ENCODE data around the gene SMIM41.

SMIM41 gene

DNA sequence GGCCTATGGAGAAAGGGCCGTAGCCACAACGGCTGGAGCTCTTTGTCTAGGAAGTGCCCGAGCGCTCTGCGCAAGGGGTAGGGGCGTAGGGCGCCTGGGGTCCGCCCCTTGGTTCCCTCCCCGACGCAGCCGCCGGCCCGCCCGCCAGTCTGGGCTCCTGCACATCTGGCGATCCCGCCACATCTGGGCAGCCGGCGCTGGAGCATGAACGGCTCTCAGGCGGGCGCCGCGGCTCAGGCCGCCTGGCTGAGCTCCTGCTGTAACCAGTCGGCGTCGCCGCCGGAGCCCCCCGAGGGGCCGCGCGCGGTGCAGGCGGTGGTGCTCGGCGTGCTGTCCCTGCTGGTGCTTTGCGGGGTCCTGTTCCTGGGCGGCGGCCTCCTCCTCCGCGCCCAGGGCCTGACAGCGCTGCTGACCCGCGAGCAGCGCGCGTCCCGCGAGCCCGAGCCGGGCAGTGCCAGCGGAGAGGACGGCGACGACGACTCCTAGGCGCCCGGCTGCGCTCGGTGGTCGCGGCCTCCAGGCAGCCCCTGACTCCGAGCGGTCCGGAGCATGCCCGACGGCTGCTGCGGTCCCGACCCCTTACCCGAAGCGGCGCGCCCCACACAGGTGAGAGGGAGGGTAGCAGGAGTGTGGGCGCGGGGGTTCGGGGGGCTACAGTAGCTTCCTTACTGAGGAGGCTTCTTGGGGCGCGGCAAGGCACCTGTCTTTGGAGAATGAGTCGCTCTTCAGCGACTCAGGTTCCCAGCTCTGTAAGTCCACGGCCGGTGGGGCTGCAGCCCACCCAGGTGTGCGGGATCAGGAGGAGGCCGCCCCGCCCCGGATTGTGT is at the start of gene SMIM41:
SMIM41 (plus strand) TSS at position 129 of the 827 bp plus-strand sequence; CDS start at position 205, 76 bp downstream.
- Mint-ChIP-seq H3K36me3 (ENCODE audit: low read depth) (peaks cover 46% of the 10 kb centered on the region), H3K4me3 (no peak within 1 kb of the TSS), H3K27me3 (peaks cover 9% of the 10 kb centered on the region), H3K4me1 (ENCODE audit: low read depth) (peaks cover 26% of the 10 kb centered on the region), H3K27ac (no peak within 1 kb of the TSS), H3K9me3 (no peaks in the 10 kb centered on the region)
- intact Hi-C loops (cut with micrococcal nuclease) = loop anchor here (5.0 kb wide), 1 partner anchor 43 kb away; no protein-coding TSS in a partner anchor

- Mint-ChIP-seq H3K4me1 (ENCODE audit: low read depth) (peaks cover 32% of the 10 kb centered on the region), H3K27ac (peak overlapping the region; percentile 81), H3K36me3 (ENCODE audit: low read depth) (no peaks in the 10 kb centered on the region), H3K9me3 (no peaks in the 10 kb centered on the region), H3K27me3 (peaks cover 31% of the 10 kb centered on the region), H3K4me3 (no peak overlapping the region)
- intact Hi-C loops (cut with micrococcal nuclease) = loop anchor here (2.0 kb wide), 1 partner anchor 36 kb away; the partner anchor contains the start of gene ATG101
Measured at GRCh38 chr12:52032446-52032803, 47.1 kb upstream of the SMIM41 start.

- H3K4me3 Mint-ChIP-seq = peak overlapping the region; percentile 60
- H3K27me3 Mint-ChIP-seq = peaks cover 35% of the 10 kb centered on the region
- no peaks in the 10 kb centered on the region for H3K9me3 Mint-ChIP-seq
- intact Hi-C loops (cut with micrococcal nuclease) = loop anchor here (1.0 to 2.0 kb wide), 2 partner anchors 18 to 36 kb away; partner anchors contain the start of genes ATG101 and NR4A1
- peaks cover 37% of the 10 kb centered on the region for H3K4me1 Mint-ChIP-seq (ENCODE audit: low read depth)
- no peaks in the 10 kb centered on the region for H3K36me3 Mint-ChIP-seq (ENCODE audit: low read depth)
- H3K27ac Mint-ChIP-seq = peak overlapping the region; percentile 81
Measured at GRCh38 chr12:52032804-52033445, 46.6 kb upstream of the SMIM41 start.

DNA sequence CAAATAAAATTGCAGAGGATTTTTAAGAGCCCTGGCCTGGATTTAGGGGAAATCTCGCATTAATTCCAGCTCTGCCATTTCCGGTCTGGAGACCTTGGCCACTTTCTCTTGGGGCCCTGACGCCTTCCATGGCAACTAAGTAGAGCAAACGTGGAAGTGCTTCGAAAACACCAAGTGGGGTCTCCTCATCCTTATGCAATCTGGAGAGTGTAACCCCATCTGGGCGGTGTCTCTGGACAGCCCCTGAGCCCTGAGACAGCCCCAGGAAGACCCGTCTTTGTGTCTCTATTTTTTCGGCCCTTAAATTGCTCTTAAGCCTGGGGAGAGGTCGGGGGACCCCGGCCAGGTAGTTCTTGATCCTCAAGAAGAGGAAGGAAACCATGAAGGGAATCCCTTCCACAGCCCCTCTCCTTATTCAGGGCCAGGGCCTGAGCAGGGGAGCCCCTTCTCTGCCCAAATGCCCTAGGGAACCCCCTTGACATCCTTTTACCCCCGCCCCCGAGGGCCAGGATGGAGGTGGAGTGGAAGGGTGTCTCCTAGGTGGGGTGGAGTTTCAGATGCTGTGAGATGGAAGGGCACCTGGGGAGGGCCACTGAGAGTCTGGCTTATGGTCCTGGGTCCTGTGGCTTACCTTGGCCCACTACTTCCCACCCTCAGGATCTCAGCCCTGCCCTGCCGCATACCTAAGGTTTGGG is 45.9 kb upstream of the SMIM41 start:
- Mint-ChIP-seq H3K36me3 (ENCODE audit: low read depth) (no peaks in the 10 kb centered on the region), H3K27me3 (peaks cover 39% of the 10 kb centered on the region), H3K9me3 (no peaks in the 10 kb centered on the region), H3K4me1 (ENCODE audit: low read depth) (peaks cover 42% of the 10 kb centered on the region), H3K4me3 (peak overlapping the region; percentile 60), H3K27ac (peak overlapping the region; percentile 81)
- intact Hi-C loops (cut with micrococcal nuclease) = loop anchor here (1.0 to 2.0 kb wide), 2 partner anchors 18 to 35 kb away; partner anchors contain the start of genes ATG101 and NR4A1

DNA sequence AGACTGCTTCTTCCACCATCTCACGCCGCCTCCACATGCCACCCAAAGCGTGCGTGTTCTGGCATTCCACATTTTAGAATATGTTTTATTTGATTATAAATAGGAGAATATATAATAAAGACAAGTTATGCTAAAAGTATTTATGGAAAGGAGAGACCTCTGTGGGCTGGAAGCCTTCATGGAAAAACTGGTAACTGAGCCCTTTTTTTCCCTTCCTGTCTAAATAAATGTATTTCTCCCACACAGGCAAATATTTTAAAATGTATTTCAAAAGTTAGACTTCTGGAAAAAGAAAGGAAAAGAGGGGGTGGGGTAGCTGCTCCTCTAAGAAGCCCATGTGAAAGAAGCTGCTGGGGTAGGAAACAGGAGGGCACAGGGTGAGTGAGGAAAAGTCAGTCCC is 44.3 kb upstream of the SMIM41 start:
- peaks cover 43% of the 10 kb centered on the region for H3K27me3 Mint-ChIP-seq
- no peaks in the 10 kb centered on the region for H3K9me3 Mint-ChIP-seq
- H3K4me1 Mint-ChIP-seq (ENCODE audit: low read depth) = peaks cover 49% of the 10 kb centered on the region
- H3K4me3 Mint-ChIP-seq = no peak overlapping the region
- intact Hi-C loops (cut with micrococcal nuclease) = no loop called here
- no peaks in the 10 kb centered on the region for H3K36me3 Mint-ChIP-seq (ENCODE audit: low read depth)
- H3K27ac Mint-ChIP-seq = no peak overlapping the region

GRCh38 chr12:52035926-52036325 is 43.6 kb upstream of the SMIM41 start:
- H3K36me3 Mint-ChIP-seq (ENCODE audit: low read depth) = no peaks in the 10 kb centered on the region
- peaks cover 49% of the 10 kb centered on the region for H3K4me1 Mint-ChIP-seq (ENCODE audit: low read depth)
- intact Hi-C loops (cut with micrococcal nuclease) = no loop called here
- no peak overlapping the region for H3K27ac Mint-ChIP-seq
- H3K27me3 Mint-ChIP-seq = peaks cover 49% of the 10 kb centered on the region
- H3K4me3 Mint-ChIP-seq = no peak overlapping the region
- no peaks in the 10 kb centered on the region for H3K9me3 Mint-ChIP-seq

- H3K27ac Mint-ChIP-seq = no peak overlapping the region
- no peaks in the 10 kb centered on the region for H3K9me3 Mint-ChIP-seq
- H3K27me3 Mint-ChIP-seq = peaks cover 49% of the 10 kb centered on the region
- intact Hi-C loops (cut with micrococcal nuclease) = no loop called here
- H3K36me3 Mint-ChIP-seq (ENCODE audit: low read depth) = no peaks in the 10 kb centered on the region
- peaks cover 51% of the 10 kb centered on the region for H3K4me1 Mint-ChIP-seq (ENCODE audit: low read depth)
- peak overlapping the region; percentile 48 for H3K4me3 Mint-ChIP-seq
Measured at GRCh38 chr12:52036587-52037171, 42.8 kb upstream of the SMIM41 start.

DNA sequence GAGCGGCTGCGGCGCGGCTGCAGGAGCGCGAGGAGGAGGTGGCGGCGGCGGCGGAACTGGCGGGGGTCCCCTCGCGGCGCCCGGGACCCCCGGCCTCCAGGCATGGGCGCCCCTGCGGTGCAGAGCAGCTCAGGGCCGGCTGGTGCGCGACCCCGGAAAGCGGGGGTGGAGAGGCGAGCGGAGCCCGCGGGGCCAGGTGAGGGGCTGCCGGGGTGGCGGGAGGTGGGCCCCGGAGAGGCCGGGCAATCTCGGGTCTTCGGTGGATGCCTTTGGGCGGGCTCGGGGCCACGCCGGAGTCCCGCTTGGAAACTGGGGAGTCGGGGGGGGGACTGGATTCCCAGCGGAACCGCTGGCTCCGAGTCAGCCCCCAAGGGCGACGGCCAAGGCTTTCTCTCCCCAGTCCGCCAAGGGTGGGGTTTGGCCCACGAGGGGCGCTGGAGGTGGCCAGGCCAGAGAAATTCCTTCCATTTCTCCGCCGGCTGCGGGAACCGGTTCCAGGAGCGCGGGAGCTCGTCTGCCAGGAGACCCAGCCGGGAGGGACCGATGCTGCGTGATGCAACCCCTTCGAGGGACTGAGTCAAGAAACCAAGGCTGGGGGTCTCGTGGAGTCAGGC is 42.1 kb upstream of the SMIM41 start:
- H3K4me1 Mint-ChIP-seq (ENCODE audit: low read depth) = peaks cover 55% of the 10 kb centered on the region
- peaks cover 54% of the 10 kb centered on the region for H3K27me3 Mint-ChIP-seq
- H3K4me3 Mint-ChIP-seq = peak overlapping the region; percentile 59

DNA sequence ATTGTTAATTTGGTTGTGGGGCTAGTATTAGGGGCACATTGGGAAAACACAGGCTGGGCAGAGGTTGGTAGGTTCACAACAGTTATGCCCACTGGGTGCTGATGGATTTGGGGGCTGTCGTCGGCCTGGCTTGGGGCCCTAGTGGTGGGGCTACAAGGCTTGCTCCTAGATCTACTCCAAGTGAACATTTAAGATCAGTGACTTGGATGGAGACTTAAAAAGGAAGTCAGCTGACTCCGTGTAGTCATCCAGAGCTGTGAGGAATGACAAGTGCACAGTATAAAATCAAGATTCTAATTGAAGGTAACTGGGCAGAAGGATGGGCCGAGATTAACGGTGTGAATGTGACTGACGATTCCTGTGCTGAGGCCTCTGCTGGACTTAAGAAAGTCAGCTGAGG is 41.1 kb upstream of the SMIM41 start:
- intact Hi-C loops (cut with micrococcal nuclease) = no loop called here
- H3K4me3 Mint-ChIP-seq = peak overlapping the region; percentile 40
- H3K4me1 Mint-ChIP-seq (ENCODE audit: low read depth) = peaks cover 51% of the 10 kb centered on the region

More for the DNA sequence above, 42.1 kb upstream of the SMIM41 start:
- H3K27ac Mint-ChIP-seq = peak overlapping the region; percentile 53
- intact Hi-C loops (cut with micrococcal nuclease) = no loop called here
- no peaks in the 10 kb centered on the region for H3K36me3 Mint-ChIP-seq (ENCODE audit: low read depth)
- no peaks in the 10 kb centered on the region for H3K9me3 Mint-ChIP-seq

DNA sequence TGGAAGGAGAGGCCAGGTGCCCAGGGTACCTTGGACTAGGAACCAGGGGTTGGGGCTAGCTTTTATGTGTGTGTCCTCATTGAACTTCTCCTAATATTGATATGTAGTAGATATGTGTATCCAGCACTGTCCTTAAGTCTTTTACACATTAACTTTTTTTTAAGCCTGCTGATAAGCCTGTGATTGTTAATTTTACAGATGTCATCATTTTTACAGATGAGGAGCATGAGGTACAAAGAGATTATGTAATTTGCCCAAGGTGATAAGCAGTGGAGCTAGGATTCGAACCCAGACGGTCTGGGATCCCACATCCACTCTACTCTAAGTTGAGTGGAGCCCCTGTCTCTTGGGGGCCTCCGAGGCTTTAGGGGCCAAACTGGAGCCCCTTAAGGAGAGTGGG is 38.5 kb upstream of the SMIM41 start:
- intact Hi-C loops (cut with micrococcal nuclease) = no loop called here
- no peak overlapping the region for H3K4me3 Mint-ChIP-seq
- no peaks in the 10 kb centered on the region for H3K9me3 Mint-ChIP-seq
- H3K36me3 Mint-ChIP-seq (ENCODE audit: low read depth) = no peaks in the 10 kb centered on the region
- no peak overlapping the region for H3K27ac Mint-ChIP-seq
- H3K27me3 Mint-ChIP-seq = peaks cover 32% of the 10 kb centered on the region
- H3K4me1 Mint-ChIP-seq (ENCODE audit: low read depth) = peaks cover 56% of the 10 kb centered on the region

More for the DNA sequence above, 41.1 kb upstream of the SMIM41 start:
- Mint-ChIP-seq H3K27ac (peak overlapping the region; percentile 51), H3K27me3 (peaks cover 51% of the 10 kb centered on the region), H3K9me3 (no peaks in the 10 kb centered on the region), H3K36me3 (ENCODE audit: low read depth) (no peaks in the 10 kb centered on the region)

DNA sequence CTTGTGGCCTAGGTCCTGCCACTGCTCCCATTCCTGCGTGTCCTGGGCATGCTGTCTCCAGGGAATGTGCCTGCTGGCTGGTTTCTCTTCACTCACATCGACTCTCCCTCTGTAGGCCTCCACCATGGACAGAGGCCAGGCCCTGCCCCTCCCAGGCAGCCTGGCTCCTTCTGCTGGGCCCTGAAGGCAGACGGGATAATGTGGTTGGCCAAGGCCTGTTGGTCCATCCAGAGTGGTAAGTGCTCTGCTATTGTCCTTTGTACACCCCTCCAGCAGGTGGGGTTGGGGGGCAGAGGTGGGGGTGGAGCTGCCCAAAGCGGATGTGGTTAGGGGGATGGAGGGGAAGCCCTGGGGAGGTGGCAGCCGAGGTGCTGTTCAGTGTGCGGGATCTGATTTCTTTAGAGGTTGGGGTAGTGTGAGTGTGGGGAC is 37.8 kb upstream of the SMIM41 start:
- no peak overlapping the region for H3K4me3 Mint-ChIP-seq
- peak overlapping the region; percentile 14 for H3K27ac Mint-ChIP-seq
- peaks cover 28% of the 10 kb centered on the region for H3K27me3 Mint-ChIP-seq
- intact Hi-C loops (cut with micrococcal nuclease) = no loop called here
- no peaks in the 10 kb centered on the region for H3K36me3 Mint-ChIP-seq (ENCODE audit: low read depth)
- peaks cover 59% of the 10 kb centered on the region for H3K4me1 Mint-ChIP-seq (ENCODE audit: low read depth)
- H3K9me3 Mint-ChIP-seq = no peaks in the 10 kb centered on the region

- H3K9me3 Mint-ChIP-seq = no peaks in the 10 kb centered on the region
- H3K4me1 Mint-ChIP-seq (ENCODE audit: low read depth) = peaks cover 63% of the 10 kb centered on the region
- intact Hi-C loops (cut with micrococcal nuclease) = no loop called here
- H3K27ac Mint-ChIP-seq = no peak overlapping the region
- no peaks in the 10 kb centered on the region for H3K36me3 Mint-ChIP-seq (ENCODE audit: low read depth)
- no peak overlapping the region for H3K4me3 Mint-ChIP-seq
- peaks cover 22% of the 10 kb centered on the region for H3K27me3 Mint-ChIP-seq
Measured at GRCh38 chr12:52042706-52043385, 36.7 kb upstream of the SMIM41 start.

Data from dendritic cell treated with granulocyte-macrophage colony-stimulating factor and Interleukin-4, amounts not matched to agents 40 ng/mL and 50 ng/mL, for 4 days (primary cell).